ENCODE results near the gene C2orf66.

DNA sequence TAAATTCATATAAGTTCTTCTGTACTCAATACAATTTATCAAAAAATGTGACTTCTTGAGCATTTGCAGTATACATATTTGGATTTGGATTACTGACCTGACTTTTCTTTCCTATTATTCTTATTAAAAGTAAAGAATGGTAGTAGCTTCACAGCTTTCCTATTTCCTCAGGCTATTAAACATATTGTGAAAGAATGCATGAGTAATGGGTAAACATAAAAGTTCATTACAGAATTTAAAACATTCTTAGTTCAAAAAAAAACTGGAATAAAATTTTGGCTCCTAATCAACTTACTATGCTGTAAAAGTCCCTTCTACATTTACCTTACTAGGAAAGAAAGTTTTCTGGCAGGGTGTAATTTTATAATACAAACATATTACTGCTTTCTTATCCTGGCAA lies 27.3 kb upstream of the C2orf66 start:
- no peak for TF ChIP-seq EZH2 (IDR thresholded peaks at IDR 0.05; ENCODE audit: insufficient read depth, low read length)
- TF ChIP-seq, protein P1, sequence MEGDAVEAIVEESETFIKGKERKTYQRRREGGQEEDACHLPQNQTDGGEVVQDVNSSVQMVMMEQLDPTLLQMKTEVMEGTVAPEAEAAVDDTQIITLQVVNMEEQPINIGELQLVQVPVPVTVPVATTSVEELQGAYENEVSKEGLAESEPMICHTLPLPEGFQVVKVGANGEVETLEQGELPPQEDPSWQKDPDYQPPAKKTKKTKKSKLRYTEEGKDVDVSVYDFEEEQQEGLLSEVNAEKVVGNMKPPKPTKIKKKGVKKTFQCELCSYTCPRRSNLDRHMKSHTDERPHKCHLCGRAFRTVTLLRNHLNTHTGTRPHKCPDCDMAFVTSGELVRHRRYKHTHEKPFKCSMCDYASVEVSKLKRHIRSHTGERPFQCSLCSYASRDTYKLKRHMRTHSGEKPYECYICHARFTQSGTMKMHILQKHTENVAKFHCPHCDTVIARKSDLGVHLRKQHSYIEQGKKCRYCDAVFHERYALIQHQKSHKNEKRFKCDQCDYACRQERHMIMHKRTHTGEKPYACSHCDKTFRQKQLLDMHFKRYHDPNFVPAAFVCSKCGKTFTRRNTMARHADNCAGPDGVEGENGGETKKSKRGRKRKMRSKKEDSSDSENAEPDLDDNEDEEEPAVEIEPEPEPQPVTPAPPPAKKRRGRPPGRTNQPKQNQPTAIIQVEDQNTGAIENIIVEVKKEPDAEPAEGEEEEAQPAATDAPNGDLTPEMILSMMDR (IDR thresholded peaks at IDR 0.05; ENCODE audit: insufficient read depth, low read depth, low read length) = no peak
